ENCODE data around the gene SULT1C4. TPM values are rescaled to one million over a fixed set of nuclear protein-coding genes. Genes with fewer than 3 reads are reported as not detected.

The SULT1C4 gene
- total RNA-seq, 1 donor from 2014 or later = not detected

GRCh38 chr2:108393197-108393596 is 15.4 kb downstream of the SULT1C4 start:
- no peak for DNase-seq (ENCODE audit: low read depth)
- TF ChIP-seq CTCF (IDR thresholded peaks at IDR 0.05; ENCODE audit: insufficient read depth, low read length, severe bottlenecking) = no peak
- no peak overlapping the region for H3K4me3 ChIP-seq (ENCODE audit: low read depth, low read length)
- H3K27me3 ChIP-seq (ENCODE audit: control insufficient read depth, insufficient read depth, low read length) = no peaks in the 10 kb centered on the region
- no peaks in the 10 kb centered on the region for H3K36me3 ChIP-seq (ENCODE audit: control insufficient read depth, insufficient read depth, low read length)
- FAIRE-seq = no peak

GRCh38 chr2:108395155-108395554 is 17.4 kb downstream of the SULT1C4 start:
- H3K36me3 ChIP-seq (ENCODE audit: control insufficient read depth, insufficient read depth, low read length) = no peaks in the 10 kb centered on the region
- FAIRE-seq (no peak), DNase-seq (ENCODE audit: low read depth) (no peak)
- no peak overlapping the region for H3K4me3 ChIP-seq (ENCODE audit: low read depth, low read length)
- TF ChIP-seq CTCF (IDR thresholded peaks at IDR 0.05; ENCODE audit: insufficient read depth, low read length, severe bottlenecking) = no peak
- no peaks in the 10 kb centered on the region for H3K27me3 ChIP-seq (ENCODE audit: control insufficient read depth, insufficient read depth, low read length)

- no peaks in the 10 kb centered on the region for H3K27me3 ChIP-seq (ENCODE audit: control insufficient read depth, insufficient read depth, low read length)
- TF ChIP-seq CTCF (IDR thresholded peaks at IDR 0.05; ENCODE audit: insufficient read depth, low read length, severe bottlenecking) = peak; percentile 14
- H3K36me3 ChIP-seq (ENCODE audit: control insufficient read depth, insufficient read depth, low read length) = no peaks in the 10 kb centered on the region
- DNase-seq (ENCODE audit: low read depth) (no peak), FAIRE-seq (no peak)
- H3K4me3 ChIP-seq (ENCODE audit: low read depth, low read length) = no peak overlapping the region
Observed at GRCh38 chr2:108396845-108397244, 19.1 kb downstream of the SULT1C4 start.

GRCh38 chr2:108399479-108399878 is 21.7 kb downstream of the SULT1C4 start:
- Histone ChIP-seq H3K27me3 (ENCODE audit: control insufficient read depth, insufficient read depth, low read length) (no peaks in the 10 kb centered on the region), H3K4me3 (ENCODE audit: low read depth, low read length) (no peak overlapping the region), H3K36me3 (ENCODE audit: control insufficient read depth, insufficient read depth, low read length) (no peaks in the 10 kb centered on the region)
- no peak for DNase-seq (ENCODE audit: low read depth)
- no peak for TF ChIP-seq CTCF (IDR thresholded peaks at IDR 0.05; ENCODE audit: insufficient read depth, low read length, severe bottlenecking)
- no peak for FAIRE-seq

GRCh38 chr2:108401800-108402199 is 24.0 kb downstream of the SULT1C4 start:
- no peak overlapping the region for H3K4me3 ChIP-seq (ENCODE audit: low read depth, low read length)
- H3K36me3 ChIP-seq (ENCODE audit: control insufficient read depth, insufficient read depth, low read length) = no peaks in the 10 kb centered on the region
- FAIRE-seq = no peak
- no peaks in the 10 kb centered on the region for H3K27me3 ChIP-seq (ENCODE audit: control insufficient read depth, insufficient read depth, low read length)
- DNase-seq (ENCODE audit: low read depth) = no peak
- no peak for TF ChIP-seq CTCF (IDR thresholded peaks at IDR 0.05; ENCODE audit: insufficient read depth, low read length, severe bottlenecking)

- DNase-seq (ENCODE audit: low read depth) = no peak
Observed at GRCh38 chr2:108403494-108403893, 25.7 kb downstream of the SULT1C4 start.

More at GRCh38 chr2:108403494-108403893, 25.7 kb downstream of the SULT1C4 start:
- H3K36me3 ChIP-seq (ENCODE audit: control insufficient read depth, insufficient read depth, low read length) = no peaks in the 10 kb centered on the region
- peak; percentile 58 for FAIRE-seq
- no peaks in the 10 kb centered on the region for H3K27me3 ChIP-seq (ENCODE audit: control insufficient read depth, insufficient read depth, low read length)
- no peak for TF ChIP-seq CTCF (IDR thresholded peaks at IDR 0.05; ENCODE audit: insufficient read depth, low read length, severe bottlenecking)
- H3K4me3 ChIP-seq (ENCODE audit: low read depth, low read length) = no peak overlapping the region
